GM19468 (cell line): Measurements from ENCODE around the gene PPP1R2.
"Not testable (repeated sequence)": the region's sequence is repeated elsewhere in the genome, so short reads cannot be mapped to it uniquely, and the experiment has no call there.

Experiments
- ATAC-seq: cut with Tn5 transposase; IDR thresholded peaks from one replicate; pipeline ENCODE4 v1.9.1; 2021; ENCODE audit warnings: mild to moderate bottlenecking, moderate library complexity, moderate number of reproducible peaks; ENCODE audit not compliant: unreplicated experiment; ENCODE audit errors: extremely low read depth

PPP1R2 gene

GRCh38 chr3:195542698-195543499 is at the start of gene PPP1R2:
Gene PPP1R2 (minus strand): TSS chr3:195543325. CDS start chr3:195543025, 300 bp downstream.
- peak; percentile 38 for ATAC-seq

DNA sequence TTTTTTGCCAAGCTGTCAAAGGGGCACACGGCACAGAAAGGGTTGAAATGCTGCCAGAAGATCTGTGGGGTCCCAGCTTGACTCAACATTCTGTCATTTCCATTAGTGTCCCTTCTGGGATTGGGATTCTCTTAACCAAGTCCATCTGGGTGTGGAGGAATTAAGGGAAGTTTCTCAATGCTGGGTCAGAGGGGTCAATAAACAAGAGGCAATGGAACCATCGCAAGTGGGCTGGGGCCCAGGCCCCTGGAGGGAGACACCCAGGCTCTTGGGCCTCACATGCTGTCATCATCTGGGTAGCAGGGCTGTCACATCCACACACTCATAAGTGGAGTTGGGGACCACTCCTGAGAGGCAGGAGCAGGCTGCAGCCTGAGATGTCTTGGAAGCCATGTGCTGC is 48.7 kb upstream of the PPP1R2 start:
- ATAC-seq, result no peak

- ATAC-seq, result no peak
Measured at GRCh38 chr3:195591220-195591619, 48.1 kb upstream of the PPP1R2 start.

- not testable (repeated sequence) for ATAC-seq
Measured at GRCh38 chr3:195590381-195590780, 47.3 kb upstream of the PPP1R2 start.

DNA sequence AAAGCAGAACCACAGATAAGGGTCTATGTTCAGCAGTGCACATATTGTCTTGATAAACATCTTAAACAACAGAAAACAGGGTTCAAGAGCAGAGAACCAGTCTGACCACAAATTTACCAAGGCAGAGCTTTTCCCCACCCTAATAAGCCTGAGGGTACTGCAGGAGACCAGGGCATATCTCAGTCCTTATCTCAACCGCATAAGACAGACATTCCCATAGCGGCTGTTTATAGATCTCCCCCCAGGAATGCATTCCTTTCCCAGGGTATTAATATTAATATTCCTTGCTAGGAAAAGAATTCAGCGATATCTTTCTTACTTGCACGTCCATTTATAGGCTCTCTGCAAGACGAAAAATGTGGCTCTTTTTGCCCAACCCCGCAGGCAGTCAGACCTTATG is 46.7 kb upstream of the PPP1R2 start:
- not testable (repeated sequence) for ATAC-seq

GRCh38 chr3:195587824-195588223 is 44.7 kb upstream of the PPP1R2 start:
- no peak for ATAC-seq

- no peak for ATAC-seq
Measured at GRCh38 chr3:195587406-195587805, 44.3 kb upstream of the PPP1R2 start.

DNA sequence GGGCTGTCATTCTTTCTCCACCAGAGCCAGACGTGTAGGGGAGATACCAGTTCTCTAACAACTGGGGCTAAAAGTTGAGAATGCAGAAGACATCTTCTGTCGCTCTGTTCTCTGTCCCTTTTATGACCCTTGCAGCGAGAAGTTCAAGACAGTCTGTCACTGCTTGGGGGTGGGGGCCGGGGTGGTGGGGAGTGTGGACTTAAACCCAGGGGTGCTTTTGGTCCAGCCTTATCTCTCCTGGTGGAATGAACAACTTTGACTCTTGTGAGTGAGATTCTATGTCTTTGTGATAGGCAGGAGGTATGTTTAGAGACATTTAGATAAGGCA is 41.4 kb upstream of the PPP1R2 start:
- ATAC-seq, result no peak

DNA sequence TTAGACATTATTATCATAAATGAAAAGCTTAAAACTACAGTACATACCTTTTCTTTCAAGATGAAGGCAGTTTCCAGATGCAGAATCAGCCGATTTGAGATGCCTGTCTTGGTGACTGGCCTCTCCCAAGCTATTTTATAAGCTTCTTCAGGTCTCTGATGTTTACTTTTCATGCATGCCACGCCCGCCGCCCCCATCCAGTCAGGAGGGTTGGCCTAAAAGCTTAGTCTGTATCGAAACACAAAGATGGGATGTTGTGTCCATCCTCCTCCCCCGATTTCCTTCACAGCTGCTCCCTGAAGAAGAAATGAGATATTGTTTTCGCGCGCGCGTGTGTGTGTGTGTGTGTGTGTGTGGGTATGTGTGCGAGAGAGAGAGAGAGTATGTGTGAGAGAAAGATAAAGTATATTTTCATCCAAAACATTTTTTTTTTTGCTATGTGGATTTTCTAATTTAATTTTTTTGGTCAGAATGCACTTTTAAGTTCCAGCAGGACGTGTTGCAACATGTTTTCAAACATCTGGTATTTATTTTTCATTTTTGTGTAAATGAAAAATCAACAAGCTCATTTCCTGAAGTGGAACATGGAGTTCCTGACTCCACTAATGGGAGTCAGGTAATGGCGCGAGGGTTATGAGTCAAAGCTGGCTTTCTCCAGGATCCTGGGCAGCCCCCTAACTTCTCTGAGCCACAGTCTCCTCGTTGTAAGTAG is 40.9 kb upstream of the PPP1R2 start, which contains the start of gene APOD:
TSS of gene APOD (minus strand) at position 110 of the 712 bp plus-strand sequence. CDS start 4,479 bp downstream, outside the sequence.
- ATAC-seq, result no peak

DNA sequence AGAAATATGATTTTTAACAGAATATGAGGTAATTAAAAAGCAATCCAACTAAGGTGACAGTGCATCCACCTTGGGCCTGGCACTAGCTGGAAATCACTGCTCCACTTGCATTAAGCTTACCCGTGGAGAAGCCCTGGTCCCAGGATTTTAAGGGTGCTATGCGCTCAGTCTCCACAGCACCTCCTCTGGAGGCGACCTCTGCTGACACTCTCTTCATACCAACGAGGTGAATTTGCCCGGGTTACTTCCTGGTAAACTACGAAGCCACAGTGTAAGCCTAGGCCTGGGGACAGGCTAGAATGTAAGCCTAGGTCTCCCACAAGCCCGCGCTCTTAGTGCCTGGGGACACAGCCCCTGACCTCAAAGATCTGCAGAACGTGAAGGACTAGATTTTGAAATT is 39.8 kb upstream of the PPP1R2 start:
- no peak for ATAC-seq

- ATAC-seq, result no peak
Measured at GRCh38 chr3:195580744-195581443, 37.8 kb upstream of the PPP1R2 start.

- ATAC-seq, result no peak
Measured at GRCh38 chr3:195579281-195579680, 36.2 kb upstream of the PPP1R2 start.

DNA sequence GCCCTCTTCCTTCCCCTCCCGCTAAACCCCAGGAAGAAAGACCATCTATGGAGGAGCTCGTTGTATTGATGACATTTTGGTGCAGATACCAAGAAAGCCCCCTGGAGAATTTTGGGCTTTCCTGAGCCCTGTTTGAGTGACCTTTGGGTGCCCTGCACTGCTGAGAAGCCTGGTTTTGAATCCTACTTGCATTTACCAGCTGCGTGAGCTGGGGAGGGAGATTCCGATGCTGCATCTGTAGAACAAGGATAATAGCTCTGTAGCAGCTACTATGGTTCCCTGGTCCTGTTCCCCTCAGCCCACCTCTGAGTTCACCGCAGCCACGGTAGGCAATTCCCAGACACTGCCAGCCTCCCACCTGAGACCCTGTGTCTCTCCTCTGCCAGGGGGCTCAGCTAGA is 35.4 kb upstream of the PPP1R2 start:
- ATAC-seq, result no peak

GRCh38 chr3:195577645-195578177 is 34.6 kb upstream of the PPP1R2 start:
- no peak for ATAC-seq

- ATAC-seq, result no peak
Measured at GRCh38 chr3:195574497-195575304, 31.6 kb upstream of the PPP1R2 start.

GRCh38 chr3:195573611-195574496 is 30.7 kb upstream of the PPP1R2 start:
- no peak for ATAC-seq

- ATAC-seq, result no peak
Measured at GRCh38 chr3:195571361-195571760, 28.2 kb upstream of the PPP1R2 start.

- ATAC-seq, result no peak
Measured at GRCh38 chr3:195570912-195571311, 27.8 kb upstream of the PPP1R2 start.

DNA sequence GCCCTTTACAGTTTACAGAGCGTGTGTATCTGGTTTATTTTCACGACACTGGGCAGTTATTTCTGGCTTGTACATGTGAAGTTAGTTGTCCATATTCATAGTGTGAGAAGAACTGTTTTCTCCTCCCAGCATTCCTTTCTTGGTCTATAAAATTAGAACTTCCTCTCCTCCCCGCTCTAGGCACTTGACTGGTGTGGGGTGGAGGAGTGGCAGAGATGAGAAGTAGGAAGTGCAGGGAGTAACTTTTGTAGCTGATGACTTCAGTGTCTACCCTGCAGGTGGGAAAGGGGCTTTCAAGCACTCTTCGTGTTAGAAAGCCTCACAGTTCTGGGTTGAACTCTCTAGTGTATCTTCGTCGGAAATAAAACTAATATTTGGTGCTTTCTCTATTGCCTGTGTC is 27.2 kb upstream of the PPP1R2 start:
- ATAC-seq, result no peak
